GM12878 (cell line): Measurements from ENCODE around the gene ACTMAP. TPM values are rescaled to one million over a fixed set of nuclear protein-coding genes. Genes with fewer than 3 reads are reported as not detected.

Source experiments
- ATAC-seq: fragments of 200-7000 bp; cut with Tn5 transposase; 3 replicates; pipeline ENCODE4 v1.9.1; 2020; ENCODE audit warnings: mild to moderate bottlenecking, moderate library complexity
- Bru-seq: library from RNA; stranded (reverse); fragments of 400-500 nt; gene quantifications from one replicate; lab custom pipeline; 2021; lab: Mats Ljungman, UMichigan
- BruChase-seq, 2 experiments: library from RNA; stranded (reverse); fragments of 400-500 nt; gene quantifications; one replicate each; lab custom pipeline; 2021; lab: Mats Ljungman, UMichigan
- BruUV-seq: library from RNA; stranded (reverse); fragments of 400-500 nt; replicated peaks from 2 replicates; lab custom pipeline; 2021; lab: Mats Ljungman, UMichigan
- CTCF ChIA-PET: fragments of 300-600 bp; sonication (Branson Sonifier 250); formaldehyde crosslinking; extraction: SDS; loops from one replicate; lab custom pipeline; 2021; ENCODE audit warnings: inconsistent platforms; lab: Yijun Ruan, JAX
- POLR2A ChIA-PET: fragments of 350-600 bp; formaldehyde crosslinking; extraction: SDS; loops from one replicate; lab custom pipeline; 2021; ENCODE audit warnings: inconsistent platforms; lab: Charles Lee
- RAD21 ChIA-PET: fragments of 300-600 bp; sonication (Branson Sonifier 250); formaldehyde crosslinking; loops from one replicate; lab custom pipeline; 2023; ENCODE audit warnings: antibody characterized with exemption; ENCODE audit not compliant: unreplicated experiment; lab: Charles Lee
- SMC1A ChIA-PET: fragments of 300-600 bp; sonication (Branson Sonifier 250); formaldehyde crosslinking; loops from one replicate; lab custom pipeline; 2023; ENCODE audit not compliant: unreplicated experiment, uncharacterized antibody; lab: Charles Lee
- DNase-seq: peaks from one replicate; pipeline ENCODE4 v3.0.0-alpha.2; 2011; ENCODE audit warnings: low read depth, low spot score
- FAIRE-seq: peaks from 3 replicates; lab custom pipeline; 2011; peaks lifted over from hg19 to GRCh38; lab: Jason Lieb, UNC
- H2AFZ ChIP-seq: 2 replicates; pipeline ENCODE4 v1.6.0; 2011; ENCODE audit warnings: low read depth, low read length, control low read depth; ENCODE audit not compliant: control insufficient read depth
- H3K27ac ChIP-seq: 2 replicates; pipeline ENCODE4 v1.5.1; 2011; ENCODE audit warnings: control low read depth; ENCODE audit not compliant: control insufficient read depth, insufficient read depth
- H3K27me3 ChIP-seq, 2 experiments: replicated peaks in 1 of 2; 2 replicates each; pipeline versions ENCODE4 v1.6.0 to v1.6.1; 2011; ENCODE audit warnings: low read length in 1 of 2; ENCODE audit not compliant: control insufficient read depth in 2 of 2, insufficient read depth in 2 of 2
- H3K36me3 ChIP-seq, 2 experiments: 2 replicates each; pipeline ENCODE4 v1.5.1; 2011; ENCODE audit warnings: low read length in 1 of 2; ENCODE audit not compliant: control insufficient read depth in 2 of 2, insufficient read depth in 2 of 2
- H3K4me1 ChIP-seq: 2 replicates; pipeline ENCODE4 v1.6.1; 2011; ENCODE audit warnings: mild to moderate bottlenecking, low read length, moderate library complexity, mixed read lengths; ENCODE audit not compliant: control insufficient read depth, insufficient read depth
- H3K4me2 ChIP-seq: 2 replicates; pipeline ENCODE4 v1.6.0; 2011; ENCODE audit warnings: control low read depth; ENCODE audit not compliant: control insufficient read depth, insufficient read depth
- H3K4me3 ChIP-seq: fragments of 200-600 bp; sonication (generic); 2 replicates; pipeline ENCODE4 v1.5.1; 2016
- H3K79me2 ChIP-seq: 2 replicates; pipeline ENCODE4 v1.6.0; 2011; ENCODE audit warnings: low read length; ENCODE audit not compliant: control insufficient read depth, insufficient read depth
- H3K9ac ChIP-seq: 2 replicates; pipeline ENCODE4 v1.8.0; 2011; ENCODE audit warnings: low read length, control low read depth, mixed read lengths; ENCODE audit not compliant: control insufficient read depth, insufficient read depth
- H3K9me3 ChIP-seq: replicated peaks from 3 replicates; pipeline ENCODE4 v1.5.1; 2011; ENCODE audit warnings: mild to moderate bottlenecking, low read length; ENCODE audit not compliant: control insufficient read depth, insufficient read depth
- H4K20me1 ChIP-seq: 2 replicates; pipeline ENCODE4 v1.6.0; 2011; ENCODE audit not compliant: control insufficient read depth, insufficient read depth
- CBX5 ChIP-seq: sonication (generic); IDR thresholded peaks from 2 replicates; pipeline ENCODE4 v1.6.1; 2016; ENCODE audit warnings: low read depth, moderate library complexity, mild to moderate bottlenecking, inconsistent platforms
- ESRRA ChIP-seq: IDR thresholded peaks from 2 replicates; pipeline ENCODE4 v1.6.1; 2012; ENCODE audit warnings: mild to moderate bottlenecking, low read length, improper control_type of control experiment
- FOXK2 ChIP-seq: fragments of 450-650 bp; IDR thresholded peaks from 2 replicates; pipeline ENCODE4 v1.6.1; 2017; ENCODE audit warnings: mild to moderate bottlenecking, moderate library complexity
- FOXM1 ChIP-seq: IDR thresholded peaks from 2 replicates; pipeline ENCODE4 v1.6.1; 2012; ENCODE audit warnings: low read depth, mild to moderate bottlenecking, inconsistent platforms, low read length, moderate library complexity
- HDGF ChIP-seq: fragments of 450-650 bp; IDR thresholded peaks from 2 replicates; pipeline ENCODE4 v1.6.1; 2016; ENCODE audit warnings: antibody characterized with exemption
- IKZF1 ChIP-seq: fragments of 450-650 bp; conservative IDR thresholded peaks from 2 replicates; pipeline ENCODE4 v1.6.1; 2017; ENCODE audit warnings: antibody characterized with exemption, mild to moderate bottlenecking
- KAT2A ChIP-seq: conservative IDR thresholded peaks from 2 replicates; pipeline ENCODE4 v1.6.1; 2011; ENCODE audit warnings: low read depth, low read length; ENCODE audit not compliant: control insufficient read depth
- LARP7 ChIP-seq: fragments of 450-650 bp; IDR thresholded peaks from 2 replicates; pipeline ENCODE4 v1.6.1; 2017; ENCODE audit warnings: mild to moderate bottlenecking
- NFYA ChIP-seq: IDR thresholded peaks from 2 replicates; pipeline ENCODE4 v1.6.1; 2011; ENCODE audit warnings: low read depth, mild to moderate bottlenecking, low read length, improper control_type of control experiment, borderline replicate concordance
- TARDBP ChIP-seq: IDR thresholded peaks from 2 replicates; pipeline ENCODE4 v1.6.1; 2016; ENCODE audit warnings: borderline replicate concordance
- WGBS: methylation state at CpG from one replicate; pipeline ENCODE4 v1.1.6; 2016; ENCODE audit warnings: low lambda C conversion rate; ENCODE audit not compliant: insufficient replicate concordance, insufficient coverage; ENCODE audit errors: missing lambda C conversion rate; 5-methylcytosine and 5-hydroxymethylcytosine counted together
- in situ Hi-C: fragments of 300-500 bp; cut with MboI; formaldehyde crosslinking; loops from 9 replicates; pipeline ENCODE4 v1.14.3; 2018; ENCODE audit warnings: mixed read lengths
- intact Hi-C: fragments of 100-400 bp; cut with micrococcal nuclease; formaldehyde crosslinking; loops from one replicate; pipeline ENCODE4 v1.14.2; 2022; ENCODE audit not compliant: unreplicated experiment
- long read RNA-seq, 2 experiments: library from polyadenylated mRNA; unstranded; transcript quantifications; one replicate each; pipeline ENCODE4 v2.0.0, GENCODE V29; 2019 to 2020
- polyA minus RNA-seq, 3 experiments: library from RNA; depleted of rRNA, polyadenylated mRNA; stranded (reverse); fragments of >200 nt; gene quantifications; 2 replicates each; pipeline ENCODE4 v1.2.3, GENCODE V29; 2011
- polyA plus RNA-seq, 11 experiments: library from polyadenylated mRNA; depleted of rRNA in 4 of 11; unstranded in 6 of 11; stranded (reverse) in 5 of 11; fragments of >200 nt; fragmentation: Nextera tagmentation in 4 of 11; fragmentation: Illumina TruSeq in 1 of 11; extraction: Ambion mirVana in 4 of 11; extraction: Trizol in 1 of 11; gene quantifications; 1 replicate in 1 of 11; 2 replicates in 10 of 11; pipeline versions ENCODE4 v1.2.1 to v1.2.3, GENCODE V29; 2011 to 2016; ENCODE audit warnings: inconsistent platforms in 2 of 11, missing spikeins in 2 of 11, low read depth in 1 of 11
- total RNA-seq, 4 experiments: library from RNA; depleted of rRNA in 3 of 4; stranded (reverse); fragments of >200 nt in 3 of 4; fragmentation: Illumina TruSeq in 1 of 4; extraction: Trizol in 1 of 4; gene quantifications; 2 replicates each; pipeline versions ENCODE4 v1.2.1 to v1.2.3, GENCODE V29; 2013 to 2021
- TF ChIP-seq, protein P1 (sequence below): IDR thresholded peaks from 2 replicates; pipeline ENCODE4 v1.6.1; 2011; ENCODE audit warnings: borderline replicate concordance, low read depth, mild to moderate bottlenecking, moderate library complexity, mixed read lengths, low read length; ENCODE audit not compliant: insufficient read depth; ENCODE audit errors: extremely low read length
- TF ChIP-seq, protein P2 (sequence below): fragments of 450-650 bp; IDR thresholded peaks from 2 replicates; pipeline ENCODE4 v1.6.1; 2018; ENCODE audit warnings: borderline replicate concordance, mild to moderate bottlenecking; ENCODE audit not compliant: partially characterized antibody
- TF ChIP-seq, protein P3 (sequence below): IDR thresholded peaks from 2 replicates; pipeline ENCODE4 v1.6.1; 2012; ENCODE audit warnings: low read depth, low read length, improper control_type of control experiment

The ACTMAP gene, protein sequence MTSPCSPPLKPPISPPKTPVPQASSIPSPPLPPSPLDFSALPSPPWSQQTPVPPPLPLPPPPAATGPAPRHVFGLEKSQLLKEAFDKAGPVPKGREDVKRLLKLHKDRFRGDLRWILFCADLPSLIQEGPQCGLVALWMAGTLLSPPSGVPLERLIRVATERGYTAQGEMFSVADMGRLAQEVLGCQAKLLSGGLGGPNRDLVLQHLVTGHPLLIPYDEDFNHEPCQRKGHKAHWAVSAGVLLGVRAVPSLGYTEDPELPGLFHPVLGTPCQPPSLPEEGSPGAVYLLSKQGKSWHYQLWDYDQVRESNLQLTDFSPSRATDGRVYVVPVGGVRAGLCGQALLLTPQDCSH
- 5.8 and 6.1 TPM in 2 replicates for total RNA-seq (2013; cell fraction: nucleolus; rRNA removed)
- 2.9 and 5.4 TPM in 2 replicates for total RNA-seq (2014; rRNA removed)
- 2.3 and 3.0 TPM in 2 replicates for total RNA-seq (2014; rRNA removed; fragmentation: Illumina TruSeq; extraction: Trizol)
- 22.9 and 26.2 TPM in 2 replicates for total RNA-seq (2021)
- 8.6 TPM for polyA plus RNA-seq (2011; ENCODE audit: low read depth)
- 4.0 and 10.0 TPM in 2 replicates for polyA plus RNA-seq (2011; rRNA removed)
- polyA plus RNA-seq (2011; cell fraction: cytosol; rRNA removed): 14.0 and 17.0 TPM in 2 replicates
- 39.1 and 41.7 TPM in 2 replicates for polyA plus RNA-seq (2011; cell fraction: nucleus; rRNA removed)
- 18.6 and 20.0 TPM in 2 replicates for polyA plus RNA-seq (2012)
- 15.5 and 15.7 TPM in 2 replicates for polyA plus RNA-seq (2014; fragmentation: Illumina TruSeq; extraction: Trizol)
- polyA plus RNA-seq (2014; fragmentation: Nextera tagmentation; extraction: Ambion mirVana): 1 to 10 TPM; 4.7 to 8.2 TPM
- 12.2 and 13.3 TPM in 2 replicates for polyA plus RNA-seq (2014; rRNA removed)
- polyA plus RNA-seq (2016; fragmentation: Nextera tagmentation; extraction: Ambion mirVana): 10 to 100 TPM; 16.1 to 20.8 TPM
- polyA minus RNA-seq (2011; rRNA and poly(A)+ RNA removed): 7.2 and 10.9 TPM in 2 replicates
- 11.7 and 13.5 TPM in 2 replicates for polyA minus RNA-seq (2011; cell fraction: cytosol; rRNA and poly(A)+ RNA removed)
- 4.5 and 7.3 TPM in 2 replicates for polyA minus RNA-seq (2011; cell fraction: nucleus; rRNA and poly(A)+ RNA removed)
- percentile 67 among the genes with signal in this experiment for Bru-seq, nascent RNA
- percentile 80 among the genes with signal in this experiment for BruChase-seq, experiment 1, labeled RNA remaining after a 6-hour chase
- BruChase-seq, experiment 2, labeled RNA remaining after a 2-hour chase: percentile 72 among the genes with signal in this experiment
- long read RNA-seq, experiment 1, partial matches to known transcripts: 3 of 15 reads
- long read RNA-seq, experiment 1, other reads (novel, unspliced or antisense): 12 of 15 reads
- long read RNA-seq, experiment 2, partial matches to known transcripts: 0 of 3 reads
- long read RNA-seq, experiment 2, other reads (novel, unspliced or antisense): 3 of 3 reads

DNA sequence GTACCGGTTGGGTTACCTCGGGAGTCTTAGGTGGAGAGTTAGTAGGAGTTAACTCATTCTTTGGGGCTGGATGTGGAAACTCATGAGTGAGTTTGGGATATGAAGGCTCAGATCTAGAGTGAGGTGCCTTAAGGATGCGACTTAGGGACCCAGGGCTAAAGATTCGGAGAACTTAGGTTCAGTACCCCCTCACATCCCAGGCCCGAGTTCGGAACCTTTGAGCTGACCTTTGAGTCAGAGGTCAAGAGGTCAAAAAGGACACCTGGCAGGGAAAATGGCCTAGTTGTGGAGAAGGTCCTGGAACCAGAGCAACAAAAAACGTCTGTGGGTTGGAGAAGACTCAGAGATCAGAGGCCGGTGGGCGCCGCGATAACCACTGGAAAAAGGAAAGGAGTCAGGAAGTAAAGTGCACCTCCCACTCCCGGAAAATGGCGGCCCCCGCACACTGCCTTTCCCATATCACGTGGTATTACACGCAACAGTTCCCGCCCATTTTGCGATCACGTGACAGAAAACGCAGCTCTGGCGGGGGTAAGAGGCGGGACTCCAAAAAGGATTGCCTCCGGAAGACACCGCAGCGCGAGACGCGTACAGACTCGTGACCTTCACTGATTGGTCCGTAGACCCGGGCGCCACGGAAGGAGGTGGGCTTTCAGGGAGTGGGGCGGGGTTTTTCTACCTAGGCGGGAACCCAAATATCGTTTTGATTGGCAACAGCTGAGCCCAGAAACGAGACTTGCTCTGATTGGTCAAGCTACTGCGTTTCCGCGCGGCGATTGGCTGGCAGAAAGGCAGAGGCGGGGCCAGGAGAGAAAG lies at the start of gene ACTMAP:
TSS of gene ACTMAP (minus strand) at position 420 of the 816 bp plus-strand sequence. CDS start 674 bp downstream, outside the sequence.
- peaks cover 66% of the 10 kb centered on the region for H3K79me2 ChIP-seq
- RAD21 ChIA-PET: interaction anchor here (0.8 to 16.3 kb wide), 13 partner anchors 26 to 513 kb away, joined by 3 to 291 read pairs (median 5); partner anchors contain the start of genes COQ8B, EGLN2, ITPKC and MIA
- no peaks in the 10 kb centered on the region for H3K9me3 ChIP-seq
- FAIRE-seq (peak; percentile 99), DNase-seq (peak; percentile 99), ATAC-seq (peak; percentile 88)
- H3K4me2 ChIP-seq: peak within 1 kb of the TSS; percentile 88
- 1% methylated on average over 43 of the region's 43 CpGs for WGBS
- intact Hi-C loops (loop anchor here (1.0 to 5.0 kb wide), 3 partner anchors 33 to 88 kb away; partner anchors contain the start of genes COQ8B and ITPKC), in situ Hi-C loops (no loop called here)
- no peaks in the 10 kb centered on the region for H4K20me1 ChIP-seq
- H3K4me3 ChIP-seq: peak within 1 kb of the TSS; percentile 94
- H3K27me3 ChIP-seq: no peaks in the 10 kb centered on the region
- peak within 1 kb of the TSS; percentile 99 for H3K9ac ChIP-seq
- SMC1A ChIA-PET: interaction anchor here (0.9 to 13.2 kb wide), 11 partner anchors 10 to 87 kb away, joined by 3 to 256 read pairs (median 6); partner anchors contain the start of genes COQ8B, EGLN2, ITPKC and MIA
- H3K27ac ChIP-seq: peak within 1 kb of the TSS; percentile 98
- CTCF ChIA-PET: interaction anchor here (0.6 to 9.0 kb wide), 11 partner anchors 28 to 803 kb away, joined by 3 to 72 read pairs (median 4); partner anchors contain the start of genes COQ8B, EGLN2, ITPKC and RAB4B
- POLR2A ChIA-PET: interaction anchor here (0.6 to 9.5 kb wide), 13 partner anchors 10 to 308 kb away, joined by 3 to 331 read pairs (median 6); partner anchors contain the start of genes COQ8B, EGLN2, ITPKC and MIA
- no peaks in the 10 kb centered on the region for H3K36me3 ChIP-seq
- peak within 1 kb of the TSS; percentile 73 for H2AFZ ChIP-seq
- peaks cover 16% of the 10 kb centered on the region for H3K4me1 ChIP-seq
- BruUV-seq: TSS peak; percentile 94
- TF ChIP-seq NFYA: no peak
- TF ChIP-seq KAT2A: no peak
- TF ChIP-seq, protein P1, sequence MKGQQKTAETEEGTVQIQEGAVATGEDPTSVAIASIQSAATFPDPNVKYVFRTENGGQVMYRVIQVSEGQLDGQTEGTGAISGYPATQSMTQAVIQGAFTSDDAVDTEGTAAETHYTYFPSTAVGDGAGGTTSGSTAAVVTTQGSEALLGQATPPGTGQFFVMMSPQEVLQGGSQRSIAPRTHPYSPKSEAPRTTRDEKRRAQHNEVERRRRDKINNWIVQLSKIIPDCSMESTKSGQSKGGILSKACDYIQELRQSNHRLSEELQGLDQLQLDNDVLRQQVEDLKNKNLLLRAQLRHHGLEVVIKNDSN: peak; percentile 94
- TF ChIP-seq, protein P2, sequence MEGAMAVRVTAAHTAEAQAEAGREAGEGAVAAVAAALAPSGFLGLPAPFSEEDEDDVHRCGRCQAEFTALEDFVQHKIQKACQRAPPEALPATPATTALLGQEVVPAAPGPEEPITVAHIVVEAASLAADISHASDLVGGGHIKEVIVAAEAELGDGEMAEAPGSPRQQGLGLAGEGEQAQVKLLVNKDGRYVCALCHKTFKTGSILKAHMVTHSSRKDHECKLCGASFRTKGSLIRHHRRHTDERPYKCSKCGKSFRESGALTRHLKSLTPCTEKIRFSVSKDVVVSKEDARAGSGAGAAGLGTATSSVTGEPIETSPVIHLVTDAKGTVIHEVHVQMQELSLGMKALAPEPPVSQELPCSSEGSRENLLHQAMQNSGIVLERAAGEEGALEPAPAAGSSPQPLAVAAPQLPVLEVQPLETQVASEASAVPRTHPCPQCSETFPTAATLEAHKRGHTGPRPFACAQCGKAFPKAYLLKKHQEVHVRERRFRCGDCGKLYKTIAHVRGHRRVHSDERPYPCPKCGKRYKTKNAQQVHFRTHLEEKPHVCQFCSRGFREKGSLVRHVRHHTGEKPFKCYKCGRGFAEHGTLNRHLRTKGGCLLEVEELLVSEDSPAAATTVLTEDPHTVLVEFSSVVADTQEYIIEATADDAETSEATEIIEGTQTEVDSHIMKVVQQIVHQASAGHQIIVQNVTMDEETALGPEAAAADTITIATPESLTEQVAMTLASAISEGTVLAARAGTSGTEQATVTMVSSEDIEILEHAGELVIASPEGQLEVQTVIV: peak; percentile 46
- peak; percentile 64; the same call in 1 of the 2 replicates for TF ChIP-seq HDGF
- TF ChIP-seq LARP7: 0 out of 2 replicates have a peak, but pooled peaks have one; percentile 38
- TF ChIP-seq ESRRA: peak; percentile 97
- TF ChIP-seq FOXM1: no peak
- no peak for TF ChIP-seq CBX5
- TF ChIP-seq FOXK2: peak; percentile 56
- peak; percentile 95 for TF ChIP-seq IKZF1
- TF ChIP-seq TARDBP: peak; percentile 56; the same call in 1 of the 2 replicates
- TF ChIP-seq, protein P3, sequence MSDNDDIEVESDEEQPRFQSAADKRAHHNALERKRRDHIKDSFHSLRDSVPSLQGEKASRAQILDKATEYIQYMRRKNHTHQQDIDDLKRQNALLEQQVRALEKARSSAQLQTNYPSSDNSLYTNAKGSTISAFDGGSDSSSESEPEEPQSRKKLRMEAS: peak; percentile 47; the same call in 1 of the 2 replicates
